HepG2 (cell line): Measurements from ENCODE around the gene NINJ2. TPM values are rescaled to one million over a fixed set of nuclear protein-coding genes. Genes with fewer than 3 reads are reported as not detected.

Experiments
- ATAC-seq: fragments of 200-7000 bp; cut with Tn5 transposase; 3 replicates; pipeline ENCODE4 v1.9.1; 2020; ENCODE audit warnings: mild to moderate bottlenecking, moderate library complexity
- BruUV-seq: library from RNA; stranded (reverse); fragments of 400-500 nt; replicated peaks from 2 replicates; lab custom pipeline; 2021; lab: Mats Ljungman, UMichigan
- CTCF ChIA-PET: fragments of 300-600 bp; formaldehyde crosslinking; extraction: SDS; loops from one replicate; lab custom pipeline; 2021; ENCODE audit warnings: low total read pairs, inconsistent platforms, low intra/inter-chr PET ratio; lab: Yijun Ruan, JAX
- POLR2A ChIA-PET: fragments of 350-600 bp; sonication (Branson Sonifier 250); formaldehyde crosslinking; loops from one replicate; lab custom pipeline; 2020; ENCODE audit warnings: antibody characterized with exemption, inconsistent platforms; lab: Yijun Ruan, JAX
- DNase-seq: peaks from one replicate; pipeline ENCODE4 v3.0.0-alpha.2; 2015; ENCODE audit warnings: low spot score
- FAIRE-seq: peaks from 3 replicates; lab custom pipeline; 2011; peaks lifted over from hg19 to GRCh38; lab: Jason Lieb, UNC
- H2AFZ ChIP-seq: one replicate; pipeline ENCODE4 v1.6.1; 2011; ENCODE audit warnings: low read length, inconsistent platforms
- H3K27ac ChIP-seq: fragments of 300-600 bp; 3 replicates; pipeline ENCODE4 v1.8.0; 2011; ENCODE audit warnings: mixed run types, mild to moderate bottlenecking, mixed read lengths, low read length, inconsistent platforms; ENCODE audit not compliant: insufficient read depth; ENCODE audit errors: extremely low read length
- H3K27me3 ChIP-seq, 2 experiments: fragments of 200-600 bp in 1 of 2; 2 replicates in 1 of 2; 3 replicates in 1 of 2; pipeline versions ENCODE4 v1.6.0 to v1.8.0; 2011; ENCODE audit warnings: low read length in 2 of 2, mild to moderate bottlenecking in 2 of 2, moderate library complexity in 2 of 2, inconsistent platforms in 1 of 2; ENCODE audit not compliant: insufficient read depth in 2 of 2, control insufficient read depth in 1 of 2
- H3K36me3 ChIP-seq, 2 experiments: fragments of 200-600 bp in 1 of 2; replicated peaks in 1 of 2; 2 replicates in 1 of 2; 3 replicates in 1 of 2; pipeline versions ENCODE4 v1.5.1 to v1.8.0; 2011; ENCODE audit warnings: low read length in 2 of 2, inconsistent platforms in 1 of 2; ENCODE audit not compliant: insufficient read depth in 2 of 2, control insufficient read depth in 1 of 2
- H3K4me1 ChIP-seq: 2 replicates; pipeline ENCODE4 v1.5.1; 2012; ENCODE audit warnings: low read length, inconsistent platforms; ENCODE audit not compliant: insufficient read depth
- H3K4me2 ChIP-seq: 2 replicates; pipeline ENCODE4 v1.6.0; 2011; ENCODE audit warnings: low read depth, low read length, inconsistent platforms
- H3K4me3 ChIP-seq, 3 experiments: fragments of 200-600 bp in 1 of 3; sonication (generic), shearing (Covaris generic) in 1 of 3; replicated peaks in 1 of 3; 2 replicates each; pipeline ENCODE4 v1.5.1; 2011 to 2016; ENCODE audit warnings: low read length in 3 of 3, inconsistent platforms in 2 of 3, low read depth in 2 of 3, mild to moderate bottlenecking in 2 of 3, control low read depth in 1 of 3, mixed read lengths in 1 of 3; ENCODE audit not compliant: insufficient read depth in 1 of 3
- H3K79me2 ChIP-seq: one replicate; pipeline ENCODE4 v1.6.1; 2011; ENCODE audit warnings: low read length, inconsistent platforms; ENCODE audit not compliant: insufficient read depth
- H3K9ac ChIP-seq: 2 replicates; pipeline ENCODE4 v1.6.0; 2011; ENCODE audit warnings: mild to moderate bottlenecking, low read depth, low read length, inconsistent platforms; ENCODE audit not compliant: insufficient read depth
- H3K9me3 ChIP-seq: 2 replicates; pipeline ENCODE4 v1.5.1; 2012; ENCODE audit warnings: mild to moderate bottlenecking, low read length
- H4K20me1 ChIP-seq: 2 replicates; pipeline ENCODE4 v1.6.0; 2011; ENCODE audit warnings: inconsistent platforms, mild to moderate bottlenecking, low read length, moderate library complexity; ENCODE audit not compliant: insufficient read depth
- GPN1 ChIP-seq: sonication (generic); formaldehyde crosslinking; IDR thresholded peaks from 2 replicates; pipeline ENCODE4 v1.5.1; 2020; ENCODE audit warnings: missing genetic modification reagents, borderline replicate concordance
- REL ChIP-seq: sonication (generic); formaldehyde crosslinking; conservative IDR thresholded peaks from 2 replicates; pipeline ENCODE4 v1.8.0; 2022; ENCODE audit warnings: mild to moderate bottlenecking, missing genetic modification reagents, moderate library complexity
- THAP9 ChIP-seq: sonication (generic); formaldehyde crosslinking; IDR thresholded peaks from 2 replicates; pipeline ENCODE4; 2020; ENCODE audit warnings: missing genetic modification reagents, mild to moderate bottlenecking, borderline replicate concordance
- ZNF121 ChIP-seq: sonication (generic); formaldehyde crosslinking; IDR thresholded peaks from 2 replicates; pipeline ENCODE4 v1.5.0; 2020; ENCODE audit warnings: mild to moderate bottlenecking, missing genetic modification reagents
- WGBS: methylation state at CpG from one replicate; pipeline ENCODE4 v1.1.6; 2017; ENCODE audit warnings: low lambda C conversion rate; 5-methylcytosine and 5-hydroxymethylcytosine counted together
- in situ Hi-C: cut with HindIII; loops from 2 replicates; pipeline ENCODE4 v1.10.0; 2017; ENCODE audit warnings: low pct_unique_long_range_greater_than_20kb; ENCODE audit not compliant: extremely low pct_ligation_motif_present
- intact Hi-C: fragments of 100-400 bp; cut with micrococcal nuclease; formaldehyde crosslinking; loops from one replicate; pipeline ENCODE4 v1.10.0; 2022; ENCODE audit not compliant: unreplicated experiment
- polyA plus RNA-seq, 8 experiments: library from polyadenylated mRNA; depleted of rRNA in 3 of 8; stranded (reverse) in 7 of 8; unstranded in 1 of 8; fragments of >200 nt; fragmentation: Illumina TruSeq in 4 of 8; extraction: Trizol in 4 of 8; gene quantifications; 2 replicates each; pipeline versions ENCODE4 v1.2.1 to v1.2.3, GENCODE V29; 2011 to 2016; ENCODE audit warnings: low read depth in 4 of 8, missing spikeins in 1 of 8, mixed read lengths in 1 of 8; ENCODE audit not compliant: insufficient read depth in 1 of 8
- total RNA-seq, 5 experiments: library from RNA; depleted of rRNA; stranded (reverse); fragments of >200 nt; fragmentation: Illumina TruSeq; extraction: Trizol; gene quantifications; 2 replicates each; pipeline ENCODE4 v1.2.3, GENCODE V29; 2016; ENCODE audit warnings: low read depth in 1 of 5
- TF ChIP-seq, protein P1 (sequence below): sonication (generic); formaldehyde crosslinking; IDR thresholded peaks from 2 replicates; pipeline ENCODE4 v1.5.0; 2020; ENCODE audit warnings: mild to moderate bottlenecking, missing genetic modification reagents
- TF ChIP-seq, protein P2 (sequence below): sonication (generic); formaldehyde crosslinking; IDR thresholded peaks from 2 replicates; pipeline ENCODE4 v1.4.0; 2020; ENCODE audit warnings: low read depth, missing genetic modification reagents

Gene NINJ2
- total and polyA plus RNA-seq, 2 of the 13 experiments (the other 11 are each of a cell fraction or from before 2014, with no cell fraction given) = 0.62 to 3.8 TPM

DNA sequence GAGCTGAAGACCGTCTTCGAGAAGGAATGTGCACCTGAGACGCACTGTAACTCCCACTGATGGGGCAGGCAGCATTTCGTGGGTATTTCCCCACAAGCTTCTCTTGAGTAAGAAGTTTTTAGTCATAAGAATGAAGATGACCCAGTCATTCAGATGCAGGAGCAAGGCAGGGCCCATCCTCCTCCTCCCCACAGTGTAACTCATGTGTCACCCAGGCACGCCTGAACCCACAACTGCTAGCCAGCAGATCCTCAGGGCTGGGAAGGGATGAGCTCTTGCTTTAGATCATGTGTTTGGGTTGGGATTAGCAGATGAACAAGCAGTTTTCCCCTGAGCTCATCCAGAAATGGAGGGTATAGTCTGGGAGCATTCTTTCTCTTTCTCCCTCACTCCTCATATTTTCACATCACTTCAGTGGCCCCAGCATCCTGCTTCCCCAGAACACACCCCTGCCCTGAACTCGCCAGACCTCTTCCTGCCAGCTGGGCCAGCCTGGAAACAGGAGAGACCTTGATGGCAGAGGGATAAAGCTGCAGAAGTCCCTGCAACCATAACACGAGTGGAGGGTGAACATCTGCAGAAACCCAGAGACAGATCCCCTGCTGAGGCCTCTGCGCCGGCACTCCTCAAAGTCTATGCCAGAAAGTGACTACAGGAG lies 130.2 kb downstream of the NINJ2 start:
- ChIA-PET POLR2A (no interaction called here), CTCF (no interaction called here)
- Histone ChIP-seq H3K27ac (no peak overlapping the region), H4K20me1 (no peaks in the 10 kb centered on the region), H3K4me2 (no peak overlapping the region), H3K9ac (no peak overlapping the region), H3K9me3 (peaks cover 17% of the 10 kb centered on the region; the same call in 1 of the 2 replicates), H3K27me3 (no peaks in the 10 kb centered on the region), H2AFZ (no peak overlapping the region), H3K79me2 (no peaks in the 10 kb centered on the region), H3K36me3 (no peaks in the 10 kb centered on the region), H3K4me3 (no peak overlapping the region), H3K4me1 (no peaks in the 10 kb centered on the region)
- TF ChIP-seq, protein P1, sequence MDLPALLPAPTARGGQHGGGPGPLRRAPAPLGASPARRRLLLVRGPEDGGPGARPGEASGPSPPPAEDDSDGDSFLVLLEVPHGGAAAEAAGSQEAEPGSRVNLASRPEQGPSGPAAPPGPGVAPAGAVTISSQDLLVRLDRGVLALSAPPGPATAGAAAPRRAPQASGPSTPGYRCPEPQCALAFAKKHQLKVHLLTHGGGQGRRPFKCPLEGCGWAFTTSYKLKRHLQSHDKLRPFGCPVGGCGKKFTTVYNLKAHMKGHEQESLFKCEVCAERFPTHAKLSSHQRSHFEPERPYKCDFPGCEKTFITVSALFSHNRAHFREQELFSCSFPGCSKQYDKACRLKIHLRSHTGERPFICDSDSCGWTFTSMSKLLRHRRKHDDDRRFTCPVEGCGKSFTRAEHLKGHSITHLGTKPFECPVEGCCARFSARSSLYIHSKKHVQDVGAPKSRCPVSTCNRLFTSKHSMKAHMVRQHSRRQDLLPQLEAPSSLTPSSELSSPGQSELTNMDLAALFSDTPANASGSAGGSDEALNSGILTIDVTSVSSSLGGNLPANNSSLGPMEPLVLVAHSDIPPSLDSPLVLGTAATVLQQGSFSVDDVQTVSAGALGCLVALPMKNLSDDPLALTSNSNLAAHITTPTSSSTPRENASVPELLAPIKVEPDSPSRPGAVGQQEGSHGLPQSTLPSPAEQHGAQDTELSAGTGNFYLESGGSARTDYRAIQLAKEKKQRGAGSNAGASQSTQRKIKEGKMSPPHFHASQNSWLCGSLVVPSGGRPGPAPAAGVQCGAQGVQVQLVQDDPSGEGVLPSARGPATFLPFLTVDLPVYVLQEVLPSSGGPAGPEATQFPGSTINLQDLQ (CRISPR knock-in tag) = no peak
- no peak for TF ChIP-seq ZNF121
- TF ChIP-seq REL (CRISPR knock-in tag) = no peak
- TF ChIP-seq THAP9 (CRISPR knock-in tag) = no peak
- no peak for TF ChIP-seq GPN1 (CRISPR knock-in tag)
- TF ChIP-seq, protein P2, sequence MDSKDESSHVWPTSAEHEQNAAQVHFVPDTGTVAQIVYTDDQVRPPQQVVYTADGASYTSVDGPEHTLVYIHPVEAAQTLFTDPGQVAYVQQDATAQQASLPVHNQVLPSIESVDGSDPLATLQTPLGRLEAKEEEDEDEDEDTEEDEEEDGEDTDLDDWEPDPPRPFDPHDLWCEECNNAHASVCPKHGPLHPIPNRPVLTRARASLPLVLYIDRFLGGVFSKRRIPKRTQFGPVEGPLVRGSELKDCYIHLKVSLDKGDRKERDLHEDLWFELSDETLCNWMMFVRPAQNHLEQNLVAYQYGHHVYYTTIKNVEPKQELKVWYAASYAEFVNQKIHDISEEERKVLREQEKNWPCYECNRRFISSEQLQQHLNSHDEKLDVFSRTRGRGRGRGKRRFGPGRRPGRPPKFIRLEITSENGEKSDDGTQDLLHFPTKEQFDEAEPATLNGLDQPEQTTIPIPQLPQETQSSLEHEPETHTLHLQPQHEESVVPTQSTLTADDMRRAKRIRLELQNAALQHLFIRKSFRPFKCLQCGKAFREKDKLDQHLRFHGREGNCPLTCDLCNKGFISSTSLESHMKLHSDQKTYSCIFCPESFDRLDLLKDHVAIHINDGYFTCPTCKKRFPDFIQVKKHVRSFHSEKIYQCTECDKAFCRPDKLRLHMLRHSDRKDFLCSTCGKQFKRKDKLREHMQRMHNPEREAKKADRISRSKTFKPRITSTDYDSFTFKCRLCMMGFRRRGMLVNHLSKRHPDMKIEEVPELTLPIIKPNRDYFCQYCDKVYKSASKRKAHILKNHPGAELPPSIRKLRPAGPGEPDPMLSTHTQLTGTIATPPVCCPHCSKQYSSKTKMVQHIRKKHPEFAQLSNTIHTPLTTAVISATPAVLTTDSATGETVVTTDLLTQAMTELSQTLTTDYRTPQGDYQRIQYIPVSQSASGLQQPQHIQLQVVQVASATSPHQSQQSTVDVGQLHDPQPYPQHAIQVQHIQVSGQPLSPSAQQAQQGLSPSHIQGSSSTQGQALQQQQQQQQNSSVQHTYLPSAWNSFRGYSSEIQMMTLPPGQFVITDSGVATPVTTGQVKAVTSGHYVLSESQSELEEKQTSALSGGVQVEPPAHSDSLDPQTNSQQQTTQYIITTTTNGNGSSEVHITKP (CRISPR knock-in tag) = no peak
- DNase-seq (no peak), FAIRE-seq (no peak), ATAC-seq (no peak)
- in situ Hi-C loops (no loop called here), intact Hi-C loops (no loop called here)
- BruUV-seq = no TSS peak
- WGBS = 62% methylated on average over 8 of the region's 9 CpGs
